KG1 (cell line): ENCODE data around the gene PDXK.

Source experiments
- DNase-seq: peaks from one replicate; lab custom pipeline; 2025; lab: John Stamatoyannopoulos, UW

Gene PDXK

DNA sequence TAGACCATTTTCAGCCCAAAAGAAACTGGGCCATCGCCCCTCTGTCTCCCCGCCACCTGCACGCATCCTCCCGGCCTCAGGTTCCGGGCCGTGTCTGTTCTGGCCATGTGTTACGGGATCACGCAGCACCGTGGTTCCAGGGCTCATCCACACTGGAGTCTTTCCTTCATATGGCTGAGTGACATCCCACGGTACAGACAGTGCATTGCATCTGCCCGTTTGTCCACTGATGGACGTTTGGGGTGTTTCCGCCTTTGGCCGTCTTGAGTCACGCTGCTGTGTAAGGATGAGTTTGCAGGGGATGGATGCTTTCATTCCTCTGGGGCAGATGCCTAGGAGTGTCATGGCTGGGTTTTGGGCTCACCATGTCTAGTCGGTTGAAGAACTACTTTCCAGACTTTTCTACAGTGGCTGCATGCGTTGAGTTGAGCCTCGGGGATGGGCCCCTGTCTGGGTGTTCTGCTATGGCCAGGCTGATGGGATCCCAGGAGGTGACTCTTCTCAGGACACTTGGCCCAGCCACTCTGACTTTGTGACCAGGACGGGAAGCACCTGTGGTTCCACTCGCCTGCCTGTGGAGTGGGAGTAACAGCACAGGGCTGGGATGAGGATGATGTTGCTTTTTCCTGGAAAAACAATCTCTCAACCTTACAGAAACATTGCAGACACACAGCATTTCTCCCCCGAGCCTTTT lies 87.2 kb downstream of the PDXK start:
- no peak for DNase-seq

DNA sequence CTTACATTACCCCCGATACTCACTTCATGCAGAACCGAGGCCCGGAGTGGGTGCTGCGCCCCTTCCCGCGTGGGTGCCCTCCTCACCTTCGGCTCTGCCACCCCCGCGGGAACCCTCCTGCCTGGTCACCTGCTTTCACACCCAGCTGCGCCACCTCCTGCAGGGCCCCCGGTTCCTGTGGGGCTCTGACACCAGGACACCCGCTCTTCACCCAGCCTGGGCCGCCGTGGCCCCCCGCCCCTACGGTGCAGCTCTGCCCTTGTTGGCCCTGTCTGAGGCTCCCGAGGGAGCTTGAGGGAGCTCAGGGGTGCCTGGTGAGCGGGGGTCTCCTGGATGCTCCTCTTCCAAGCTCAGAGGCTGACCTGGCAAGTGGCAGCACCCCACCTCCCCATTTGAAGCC lies 89.4 kb downstream of the PDXK start:
- DNase-seq = no peak

DNA sequence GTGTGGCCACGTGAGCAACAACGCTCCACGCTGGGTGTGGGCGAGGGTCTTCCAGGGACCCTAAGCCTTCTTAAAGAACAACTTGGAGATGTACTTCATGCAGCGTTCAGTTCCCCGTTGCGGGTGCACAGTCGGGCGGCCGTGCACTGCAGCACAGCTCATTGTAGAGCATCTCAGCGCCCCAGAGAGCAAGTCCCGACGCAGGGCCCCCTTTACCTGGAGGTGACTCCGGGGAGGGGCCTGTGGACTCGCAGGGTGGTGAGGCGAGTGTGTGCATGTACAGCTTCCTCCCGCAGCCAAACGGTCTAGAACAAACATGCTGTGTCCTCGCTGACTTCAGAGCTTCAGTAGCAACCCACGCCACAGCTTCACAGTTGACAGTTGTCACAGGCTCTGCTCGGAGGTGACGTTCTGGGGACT lies 89.9 kb downstream of the PDXK start:
- no peak for DNase-seq

DNA sequence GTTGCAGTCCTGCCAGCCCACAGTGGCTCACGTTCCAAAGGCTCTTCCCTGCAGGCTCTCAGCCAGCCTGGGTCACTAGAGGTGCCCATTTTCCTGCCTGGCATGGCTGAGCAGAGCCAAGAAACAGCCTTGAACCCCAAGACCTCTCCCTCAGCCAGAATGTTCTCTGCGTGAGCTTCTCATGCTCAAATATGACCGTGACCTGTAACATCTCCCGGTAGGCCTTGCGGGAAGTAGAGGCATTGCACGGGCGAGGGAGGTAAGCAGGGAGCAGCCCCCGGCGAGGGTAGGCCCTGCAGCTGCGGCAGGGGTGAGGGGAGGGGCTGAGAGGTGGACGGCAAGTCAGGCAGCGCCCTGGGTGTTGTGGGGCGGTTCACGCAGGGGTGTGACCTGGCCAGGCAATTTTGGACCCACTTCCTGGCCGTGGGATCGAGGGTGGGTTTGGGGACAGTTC lies 90.4 kb downstream of the PDXK start:
- DNase-seq = no peak

DNA sequence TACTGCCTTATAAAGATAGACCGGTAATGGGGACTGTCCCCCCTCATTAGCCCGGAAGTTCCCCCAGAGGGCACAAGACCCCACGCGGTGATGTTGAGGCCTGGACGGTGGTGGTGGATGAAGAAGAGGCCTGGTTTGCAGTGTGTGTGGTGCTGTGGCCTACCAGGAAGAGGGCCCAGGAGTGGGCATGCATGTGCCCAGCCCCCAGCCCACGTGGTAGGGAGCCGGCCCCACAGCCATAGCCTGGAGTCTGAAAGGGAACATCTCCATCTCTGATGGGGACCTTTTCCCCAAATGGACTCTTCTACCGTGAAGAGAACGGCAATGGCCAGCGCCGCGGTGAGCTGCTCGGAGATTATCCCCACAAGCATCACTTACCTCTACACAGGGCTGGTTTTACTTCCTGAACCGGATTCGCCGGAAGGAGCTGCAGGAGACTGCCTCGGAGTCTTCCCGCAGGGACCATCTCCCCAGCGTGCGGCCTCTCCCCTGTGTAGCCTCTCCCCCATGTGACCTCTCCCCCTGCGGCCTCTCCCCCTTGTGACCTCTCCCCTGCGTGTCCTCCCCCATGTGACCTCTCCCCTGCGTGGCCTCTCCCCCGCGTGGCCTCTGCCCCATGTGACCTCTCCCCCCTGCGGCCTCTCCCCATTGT lies 91.0 kb downstream of the PDXK start:
- no peak for DNase-seq

DNA sequence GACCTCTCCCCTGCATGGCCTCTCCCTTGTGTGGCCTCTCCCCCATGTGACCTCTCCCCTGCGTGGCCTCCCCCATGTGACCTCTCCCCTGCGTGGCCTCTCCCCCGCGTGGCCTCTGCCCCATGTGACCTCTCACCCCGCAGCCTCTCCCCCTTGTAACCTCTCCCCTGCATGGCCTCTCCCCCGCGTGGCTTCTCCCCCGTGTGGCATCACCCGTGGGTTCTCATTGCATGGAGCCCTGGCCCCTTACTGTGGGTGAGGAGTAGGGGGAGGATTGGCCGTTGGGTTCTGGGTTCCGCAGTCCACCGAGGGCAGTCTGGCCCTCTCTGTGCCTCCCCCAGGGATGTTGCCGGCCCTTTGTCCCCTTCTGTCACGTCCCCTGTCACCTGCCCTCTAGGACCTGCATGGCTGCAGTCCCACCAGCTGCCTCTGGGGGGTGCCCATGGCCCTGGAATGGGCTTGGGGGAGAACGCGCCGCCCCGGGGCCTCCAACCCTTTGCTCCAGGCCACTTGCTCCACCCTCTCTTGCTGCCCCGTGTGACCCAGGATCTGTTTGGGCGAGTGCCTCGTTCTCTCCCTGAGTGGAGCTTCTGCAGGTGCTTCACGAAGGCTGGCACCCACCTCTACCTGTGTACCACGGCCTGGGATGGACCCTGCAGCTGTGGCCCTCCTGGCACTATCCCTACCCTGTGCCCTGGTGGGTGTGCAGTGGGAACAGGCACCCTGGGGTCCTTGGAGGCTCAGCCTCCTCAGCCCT lies 91.8 kb downstream of the PDXK start:
- peak; percentile 49 for DNase-seq

DNA sequence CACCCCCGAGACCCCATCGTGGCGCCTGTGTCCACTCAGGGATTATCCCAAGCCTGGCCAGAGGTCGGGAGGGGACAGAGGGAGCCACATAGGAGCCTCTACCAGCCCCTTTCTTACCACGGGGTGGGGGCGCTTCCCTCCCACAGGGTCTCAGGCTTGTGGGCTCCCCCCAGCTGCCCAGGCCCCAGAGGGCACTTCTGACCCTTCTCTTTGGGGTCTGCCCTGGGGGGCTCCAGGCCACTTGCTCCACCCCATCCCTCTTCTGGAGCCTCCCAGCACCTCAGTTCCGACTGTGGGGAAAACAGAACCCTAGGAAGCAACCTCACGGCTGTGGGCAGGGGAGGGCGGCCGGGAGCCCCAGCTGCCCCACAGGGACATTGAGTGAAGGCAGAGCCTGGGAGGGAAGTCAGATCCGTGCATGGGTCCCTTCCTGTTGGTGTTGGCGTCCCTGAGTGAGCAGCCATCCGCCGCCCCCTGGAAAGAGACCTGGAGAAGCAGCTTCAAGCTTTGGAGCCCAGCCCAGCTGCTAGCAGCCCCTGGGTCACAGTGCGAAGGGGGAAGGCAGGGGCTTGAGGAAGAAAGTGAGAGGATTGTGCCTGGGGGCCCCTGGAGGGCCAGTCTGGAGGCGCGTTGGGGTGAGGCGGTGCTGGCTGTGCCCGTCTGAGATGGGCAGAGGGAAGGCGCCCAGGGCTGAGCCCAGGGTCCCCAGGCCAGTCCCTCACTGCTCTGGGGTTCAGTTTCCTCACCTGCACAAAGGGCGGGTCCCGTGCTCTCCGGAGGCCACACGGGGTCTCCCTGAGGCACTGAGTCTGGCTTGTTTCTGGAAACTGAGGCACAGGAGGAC lies 92.6 kb downstream of the PDXK start:
- DNase-seq = no peak
